Stomach (tissue), 4 donors: Measurements from ENCODE around the gene F5.

Experiments
- POLR2A ChIP-seq, 4 donors: fragments of 450-650 bp; IDR thresholded peaks; one replicate each; pipeline ENCODE4 v1.6.1; 2016; ENCODE audit warnings: antibody characterized with exemption in 4 of 4, control low read depth in 2 of 4, mild to moderate bottlenecking in 1 of 4, moderate library complexity in 1 of 4
- POLR2AphosphoS5 ChIP-seq, 3 donors: sonication (generic); formaldehyde crosslinking; IDR thresholded peaks; one replicate each; pipeline ENCODE4 v1.6.1; 2016; ENCODE audit warnings: antibody characterized with exemption in 3 of 3
- TF ChIP-seq, protein P1 (sequence below), 7 experiments: fragments of 450-650 bp in 4 of 7; fragments of 200-600 bp in 3 of 7; sonication (generic) in 3 of 7; IDR thresholded peaks; one replicate each; pipeline ENCODE4 v1.5.1; 2016 to 2019; ENCODE audit warnings: antibody characterized with exemption in 7 of 7, control low read depth in 2 of 7, mild to moderate bottlenecking in 1 of 7

DNA sequence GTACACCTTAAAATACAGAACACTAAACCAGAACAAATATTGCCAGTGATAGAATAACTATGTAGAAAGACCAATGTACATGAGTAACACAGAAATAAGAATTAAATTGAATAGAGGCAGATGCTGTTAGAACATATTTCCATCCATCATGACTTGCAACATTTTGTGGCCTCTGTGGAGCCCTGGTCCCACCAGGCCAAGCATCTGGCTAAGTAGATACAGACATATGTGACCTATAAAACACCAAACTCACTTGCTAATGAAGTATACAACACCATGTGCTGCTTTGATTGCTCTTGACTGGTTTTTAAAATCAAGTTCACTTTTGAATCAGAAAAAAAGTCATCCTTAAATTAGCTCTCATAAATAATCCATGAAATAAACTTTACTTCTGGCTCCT lies 121.0 kb downstream of the F5 start:
- TF ChIP-seq, protein P1, sequence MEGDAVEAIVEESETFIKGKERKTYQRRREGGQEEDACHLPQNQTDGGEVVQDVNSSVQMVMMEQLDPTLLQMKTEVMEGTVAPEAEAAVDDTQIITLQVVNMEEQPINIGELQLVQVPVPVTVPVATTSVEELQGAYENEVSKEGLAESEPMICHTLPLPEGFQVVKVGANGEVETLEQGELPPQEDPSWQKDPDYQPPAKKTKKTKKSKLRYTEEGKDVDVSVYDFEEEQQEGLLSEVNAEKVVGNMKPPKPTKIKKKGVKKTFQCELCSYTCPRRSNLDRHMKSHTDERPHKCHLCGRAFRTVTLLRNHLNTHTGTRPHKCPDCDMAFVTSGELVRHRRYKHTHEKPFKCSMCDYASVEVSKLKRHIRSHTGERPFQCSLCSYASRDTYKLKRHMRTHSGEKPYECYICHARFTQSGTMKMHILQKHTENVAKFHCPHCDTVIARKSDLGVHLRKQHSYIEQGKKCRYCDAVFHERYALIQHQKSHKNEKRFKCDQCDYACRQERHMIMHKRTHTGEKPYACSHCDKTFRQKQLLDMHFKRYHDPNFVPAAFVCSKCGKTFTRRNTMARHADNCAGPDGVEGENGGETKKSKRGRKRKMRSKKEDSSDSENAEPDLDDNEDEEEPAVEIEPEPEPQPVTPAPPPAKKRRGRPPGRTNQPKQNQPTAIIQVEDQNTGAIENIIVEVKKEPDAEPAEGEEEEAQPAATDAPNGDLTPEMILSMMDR (IDR thresholded peaks at IDR 0.05): no peak
- TF ChIP-seq POLR2A (IDR thresholded peaks at IDR 0.05) (no peak), POLR2AphosphoS5 (IDR thresholded peaks at IDR 0.05) (no peak)
